CD4-positive, alpha-beta T cell (primary cell): ENCODE results near the gene TTLL12. TPM values are rescaled to one million over a fixed set of nuclear protein-coding genes. Genes with fewer than 3 reads are reported as not detected.

Source experiments
- ATAC-seq: fragments of 200-7000 bp; cut with Tn5 transposase; one replicate; pipeline ENCODE4 v1.10.0; 2022; ENCODE audit warnings: mild to moderate bottlenecking; ENCODE audit not compliant: poor library complexity
- CTCF ChIA-PET: fragments of 350-600 bp; sonication (Branson Sonifier 250); formaldehyde crosslinking; loops from one replicate; lab custom pipeline; 2021; ENCODE audit warnings: antibody characterized with exemption, inconsistent platforms; lab: Charles Lee
- POLR2A ChIA-PET: fragments of 350-600 bp; sonication (Branson Sonifier 250); formaldehyde crosslinking; loops from one replicate; lab custom pipeline; 2021; ENCODE audit warnings: antibody characterized with exemption, inconsistent platforms; lab: Charles Lee
- DNase-seq, 14 experiments: peaks; one replicate each; pipeline ENCODE4 v3.0.0-alpha.2; 2013 to 2020; ENCODE audit warnings: mixed read lengths in 2 of 14
- H3K27ac ChIP-seq, 2 donors: one replicate each; pipeline versions ENCODE4 v1.5.1 to v1.7.0; 2013; ENCODE audit warnings: low read length in 2 of 2, low read depth in 1 of 2, mild to moderate bottlenecking in 1 of 2
- H3K27me3 ChIP-seq, 2 experiments: 1 replicate in 1 of 2; 2 replicates in 1 of 2; pipeline versions ENCODE4 v1.6.1 to v1.7.0; 2013; ENCODE audit warnings: low read length in 2 of 2, control low read depth in 1 of 2, mild to moderate bottlenecking in 1 of 2, moderate library complexity in 1 of 2; ENCODE audit not compliant: insufficient read depth in 2 of 2, control insufficient read depth in 1 of 2
- H3K36me3 ChIP-seq: one replicate; pipeline ENCODE4 v1.6.1; 2013; ENCODE audit warnings: low read length, control low read depth; ENCODE audit not compliant: insufficient read depth
- H3K4me1 ChIP-seq: one replicate; pipeline ENCODE4 v1.6.1; 2013; ENCODE audit warnings: low read length, control low read depth; ENCODE audit not compliant: insufficient read depth
- H3K4me3 ChIP-seq: one replicate; pipeline ENCODE4 v1.5.1; 2013; ENCODE audit warnings: mild to moderate bottlenecking, low read length, moderate library complexity
- H3K9me3 ChIP-seq, 2 experiments: 1 replicate in 1 of 2; 2 replicates in 1 of 2; pipeline versions ENCODE4 v1.6.1 to v1.7.0; 2013; ENCODE audit warnings: low read length in 2 of 2, mild to moderate bottlenecking in 2 of 2, control low read depth in 1 of 2, moderate library complexity in 1 of 2; ENCODE audit not compliant: control insufficient read depth in 1 of 2, insufficient read depth in 1 of 2
- H3K27ac Mint-ChIP-seq: one replicate; pipeline ENCODE4 v1.8.0; 2020; ENCODE audit warnings: mixed read lengths
- H3K27me3 Mint-ChIP-seq: one replicate; pipeline ENCODE4 v1.8.0; 2021; ENCODE audit warnings: mixed read lengths
- H3K36me3 Mint-ChIP-seq: one replicate; pipeline ENCODE4 v1.8.0; 2021; ENCODE audit warnings: low read depth, mixed read lengths
- H3K4me1 Mint-ChIP-seq: one replicate; pipeline ENCODE4 v1.8.0; 2021; ENCODE audit warnings: low read depth, mixed read lengths
- H3K4me3 Mint-ChIP-seq: one replicate; pipeline ENCODE4 v1.8.0; 2020; ENCODE audit warnings: mild to moderate bottlenecking, mixed read lengths
- H3K9me3 Mint-ChIP-seq: one replicate; pipeline ENCODE4 v1.8.0; 2020; ENCODE audit warnings: mixed read lengths
- CTCF ChIP-seq: fragments of 200-600 bp; IDR thresholded peaks from one replicate; pipeline ENCODE4 v1.8.0; 2022; ENCODE audit warnings: antibody characterized with exemption, mild to moderate bottlenecking
- intact Hi-C, 2 experiments: fragments of 100-400 bp; cut with DNase I in 1 of 2; cut with micrococcal nuclease in 1 of 2; formaldehyde crosslinking; loops; one replicate each; pipeline versions ENCODE4 v1.15.1 to v1.9.0; 2023 to 2025; cut with DNase I, micrococcal nuclease
- total RNA-seq, 174 experiments: library from RNA in 2 of 174; stranded (reverse) in 2 of 174; gene quantifications; one replicate each; pipeline ENCODE4 v1.2.3 and lab custom pipeline; 2021 to 2026

TTLL12 gene
- total RNA-seq, 2 experiments from 2014 or later = 5.0 to 6.6 TPM

GRCh38 chr22:43213051-43213450, 26.1 kb upstream of the TTLL12 start:
- Mint-ChIP-seq H3K4me1 (no peaks in the 10 kb centered on the region), H3K27ac (no peak overlapping the region), H3K4me3 (no peak overlapping the region), H3K9me3 (no peaks in the 10 kb centered on the region), H3K27me3 (no peaks in the 10 kb centered on the region), H3K36me3 (no peaks in the 10 kb centered on the region)
- H3K4me1 ChIP-seq = no peaks in the 10 kb centered on the region
- no peaks in the 10 kb centered on the region for H3K27me3 ChIP-seq
- H3K4me3 ChIP-seq = no peak overlapping the region
- intact Hi-C loops = no loop called here
- DNase-seq (no peak), ATAC-seq (no peak)
- POLR2A ChIA-PET = no interaction called here
- CTCF ChIA-PET = no interaction called here
- peaks cover 0 to under 1% of the 10 kb centered on the region in 2 experiments for H3K9me3 ChIP-seq
- H3K27ac ChIP-seq = no peak overlapping the region
- TF ChIP-seq CTCF = no peak
- H3K36me3 ChIP-seq = no peaks in the 10 kb centered on the region

GRCh38 chr22:43212434-43212952, 25.6 kb upstream of the TTLL12 start:
- Histone ChIP-seq H3K27me3 (no peaks in the 10 kb centered on the region), H3K36me3 (no peaks in the 10 kb centered on the region), H3K4me1 (no peaks in the 10 kb centered on the region), H3K4me3 (no peak overlapping the region), H3K9me3 (no peaks in the 10 kb centered on the region), H3K27ac (no peak overlapping the region)
- CTCF ChIA-PET = no interaction called here
- no peak for TF ChIP-seq CTCF
- POLR2A ChIA-PET = no interaction called here
- H3K36me3 Mint-ChIP-seq = no peaks in the 10 kb centered on the region
- ATAC-seq = no peak
- H3K27me3 Mint-ChIP-seq = no peaks in the 10 kb centered on the region
- no peak for DNase-seq
- H3K4me1 Mint-ChIP-seq = no peaks in the 10 kb centered on the region
- H3K27ac Mint-ChIP-seq = no peak overlapping the region
- H3K4me3 Mint-ChIP-seq = no peak overlapping the region
- intact Hi-C loops = no loop called here
- no peaks in the 10 kb centered on the region for H3K9me3 Mint-ChIP-seq

GRCh38 chr22:43211941-43212433, 25.1 kb upstream of the TTLL12 start:
- H3K27ac ChIP-seq = no peak overlapping the region
- CTCF ChIA-PET = no interaction called here
- H3K36me3 ChIP-seq = no peaks in the 10 kb centered on the region
- intact Hi-C loops = no loop called here
- no peak for ATAC-seq
- no peaks in the 10 kb centered on the region for H3K4me1 Mint-ChIP-seq
- no peak overlapping the region for H3K4me3 ChIP-seq
- TF ChIP-seq CTCF = no peak
- peaks cover 4% of the 10 kb centered on the region for H3K4me1 ChIP-seq
- DNase-seq = no peak
- H3K9me3 Mint-ChIP-seq = no peaks in the 10 kb centered on the region
- H3K4me3 Mint-ChIP-seq = no peak overlapping the region
- no peaks in the 10 kb centered on the region for H3K36me3 Mint-ChIP-seq
- no peak overlapping the region for H3K27ac Mint-ChIP-seq
- H3K27me3 Mint-ChIP-seq = no peaks in the 10 kb centered on the region
- no peaks in the 10 kb centered on the region for H3K9me3 ChIP-seq
- POLR2A ChIA-PET = no interaction called here
- H3K27me3 ChIP-seq = no peaks in the 10 kb centered on the region
